Activated CD4-positive, alpha-beta T cell treated with anti-CD3 and anti-CD28 coated beads, Interleukin-2, amount 10 ng/mL, durations not matched to agents 24 days and 14 days (primary cell): Measurements from ENCODE around the gene RIT1. TPM values are rescaled to one million over a fixed set of nuclear protein-coding genes. Genes with fewer than 3 reads are reported as not detected.
"Not testable (repeated sequence)": the region's sequence is repeated elsewhere in the genome, so short reads cannot be mapped to it uniquely, and the experiment has no call there.

Experiments
- DNase-seq: peaks from one replicate; pipeline ENCODE4 v3.0.0; 2022
- H3K27ac Mint-ChIP-seq: one replicate; pipeline ENCODE4 v1.8.0; 2022; ENCODE audit warnings: mild to moderate bottlenecking, mixed read lengths
- H3K27me3 Mint-ChIP-seq: one replicate; pipeline ENCODE4 v1.8.0; 2022; ENCODE audit warnings: mixed read lengths
- H3K36me3 Mint-ChIP-seq: one replicate; pipeline ENCODE4 v1.8.0; 2022; ENCODE audit warnings: low read depth, mild to moderate bottlenecking, mixed read lengths
- H3K4me1 Mint-ChIP-seq: one replicate; pipeline ENCODE4 v1.8.0; 2021; ENCODE audit warnings: mixed read lengths
- H3K4me3 Mint-ChIP-seq: one replicate; pipeline ENCODE4 v1.8.0; 2022; ENCODE audit warnings: mild to moderate bottlenecking, moderate library complexity, mixed read lengths
- H3K9me3 Mint-ChIP-seq: one replicate; pipeline ENCODE4 v1.8.0; 2021; ENCODE audit warnings: mixed read lengths
- intact Hi-C: fragments of 100-400 bp; cut with micrococcal nuclease; formaldehyde crosslinking; loops from one replicate; pipeline ENCODE4 v1.15.1; 2023
- total RNA-seq: library from RNA; stranded (reverse); gene quantifications from 2 replicates; pipeline ENCODE4 v1.2.3, GENCODE V29; 2022

RIT1 gene
- total RNA-seq, 1 donor from 2014 or later = 17.9 TPM

DNA sequence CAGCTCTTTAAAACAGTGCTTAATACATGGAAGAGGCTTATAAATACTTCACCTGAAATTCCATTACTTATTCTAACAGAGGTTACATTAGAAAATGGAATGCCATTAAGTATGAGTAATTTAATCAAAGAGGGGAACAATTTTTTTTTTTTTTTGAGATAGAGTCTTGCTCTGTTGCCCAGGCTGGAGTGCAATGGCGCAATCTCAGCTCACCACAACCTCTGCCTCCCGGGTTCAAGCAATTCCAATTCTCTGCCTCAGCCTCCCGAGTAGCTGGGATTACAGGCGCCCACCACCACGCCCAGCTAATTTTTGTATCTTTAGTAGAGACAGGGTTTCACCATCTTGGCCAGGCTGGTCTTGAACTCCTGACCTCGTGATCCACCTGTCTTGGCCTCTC, 15.5 kb downstream of the RIT1 start:
- DNase-seq, intact Hi-C loops, H3K9me3 Mint-ChIP-seq, H3K27me3 Mint-ChIP-seq, H3K4me3 Mint-ChIP-seq, H3K27ac Mint-ChIP-seq: not testable (repeated sequence)
- Mint-ChIP-seq H3K4me1 (peaks cover 14% of the 10 kb centered on the region), H3K36me3 (peaks cover 31% of the 10 kb centered on the region)

DNA sequence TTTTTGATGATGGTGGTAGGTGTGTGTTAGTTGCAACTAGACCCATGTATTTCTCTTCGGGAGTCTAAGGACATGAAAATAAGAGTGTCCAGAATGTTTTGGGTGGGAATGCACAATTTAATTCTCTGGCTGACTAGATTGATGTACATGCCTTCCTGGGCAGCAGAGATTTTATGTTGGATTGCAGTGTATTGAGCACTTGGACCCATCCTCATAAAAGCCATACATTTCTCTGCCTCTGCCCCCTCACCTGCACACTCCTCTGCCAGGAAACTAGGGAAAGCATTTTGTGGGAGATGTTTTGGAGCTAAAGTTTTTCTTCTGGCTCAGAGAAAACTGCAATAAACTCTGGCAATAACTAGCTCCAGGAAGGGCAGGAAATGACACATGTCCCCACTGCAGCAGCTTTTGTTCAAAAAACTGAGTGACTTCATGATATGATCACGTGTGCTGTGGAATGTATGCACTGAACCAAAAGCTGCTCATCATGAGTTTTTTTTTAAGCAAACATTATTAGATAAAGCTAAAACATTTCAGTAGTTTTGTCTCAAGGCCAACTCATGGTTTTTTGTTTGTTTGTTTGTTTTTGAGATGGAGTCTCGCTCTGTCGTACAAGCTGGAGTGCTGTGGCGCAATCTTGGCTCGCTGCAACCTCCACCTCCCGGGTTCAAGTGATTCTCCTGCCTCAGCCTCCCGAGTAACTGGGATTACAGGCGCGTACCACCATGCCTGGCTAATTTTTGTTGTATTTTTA, 17.6 kb downstream of the RIT1 start:
- H3K9me3 Mint-ChIP-seq = no peaks in the 10 kb centered on the region

DNA sequence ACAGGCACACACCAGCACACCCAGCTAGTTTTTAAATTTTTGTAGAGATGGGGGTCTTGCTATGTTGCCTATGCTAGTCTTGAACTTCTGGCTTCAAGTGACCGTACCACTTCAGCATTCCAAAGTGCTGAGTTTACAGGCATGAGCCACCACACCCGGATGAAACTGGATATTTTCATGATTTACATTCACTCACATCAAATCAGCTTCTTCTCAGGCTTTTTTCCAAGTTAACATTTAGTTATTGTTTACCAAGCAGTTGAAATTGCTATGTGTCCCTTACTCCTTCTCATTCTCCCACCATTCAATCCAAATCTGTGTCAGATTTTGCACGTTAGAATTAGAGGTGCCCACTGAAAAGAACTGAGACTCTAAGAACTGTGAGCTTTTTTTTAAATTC, 18.4 kb downstream of the RIT1 start:
- Mint-ChIP-seq H3K4me1 (peaks cover 12% of the 10 kb centered on the region), H3K27me3 (no peaks in the 10 kb centered on the region), H3K9me3 (no peaks in the 10 kb centered on the region), H3K27ac (peak overlapping the region; percentile 51), H3K36me3 (peaks cover 10% of the 10 kb centered on the region), H3K4me3 (no peak overlapping the region)
- intact Hi-C loops = no loop called here
- DNase-seq = no peak

More for the DNA sequence above, 17.6 kb downstream of the RIT1 start:
- DNase-seq = peak; percentile 80
- H3K4me3 Mint-ChIP-seq = peak overlapping the region; percentile 42
- peaks cover 14% of the 10 kb centered on the region for H3K4me1 Mint-ChIP-seq
- intact Hi-C loops = no loop called here
- H3K27me3 Mint-ChIP-seq = no peaks in the 10 kb centered on the region
- peaks cover 12% of the 10 kb centered on the region for H3K36me3 Mint-ChIP-seq
- peak overlapping the region; percentile 51 for H3K27ac Mint-ChIP-seq

DNA sequence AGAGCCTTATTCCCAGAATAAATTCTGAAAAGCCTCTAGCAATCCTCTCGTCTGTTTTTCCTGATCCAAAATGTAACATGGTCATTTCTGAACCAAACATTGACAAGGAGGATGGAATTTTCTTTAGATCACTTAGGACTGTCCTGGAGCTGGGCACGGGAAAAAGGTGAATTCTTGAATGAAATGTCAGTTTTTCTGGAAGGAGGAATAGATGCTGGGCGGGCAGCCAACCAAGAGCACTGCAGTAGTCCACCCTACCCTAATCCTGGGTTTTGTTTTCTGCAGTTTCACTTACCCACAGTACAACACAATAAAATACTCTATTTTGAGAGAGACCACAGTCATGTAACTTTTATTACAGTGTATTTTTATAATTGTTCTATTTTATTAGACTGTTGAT, 20.9 kb downstream of the RIT1 start:
- Mint-ChIP-seq H3K4me1 (peaks cover 12% of the 10 kb centered on the region), H3K9me3 (no peaks in the 10 kb centered on the region), H3K36me3 (peaks cover 1% of the 10 kb centered on the region), H3K27me3 (no peaks in the 10 kb centered on the region), H3K4me3 (no peak overlapping the region), H3K27ac (no peak overlapping the region)
- no peak for DNase-seq
- intact Hi-C loops = no loop called here

DNA sequence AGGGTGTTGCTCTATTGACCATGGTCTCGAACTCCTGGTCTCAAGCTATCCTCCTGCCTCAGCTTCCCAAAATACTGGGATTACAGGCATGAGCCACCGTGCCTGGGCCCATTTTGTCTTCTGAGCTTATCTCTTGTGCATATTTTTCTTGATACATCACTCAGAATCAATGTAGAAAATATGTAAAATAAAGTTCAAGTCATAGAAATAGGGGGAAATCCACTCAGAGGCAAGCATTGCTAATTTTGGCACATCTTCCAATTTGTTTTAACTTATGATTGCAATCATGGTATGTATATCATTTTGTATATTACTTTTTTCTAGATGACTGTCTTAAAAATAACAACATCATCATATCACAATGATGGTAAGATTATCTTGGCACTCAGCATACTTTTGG, 21.6 kb downstream of the RIT1 start:
- no peak overlapping the region for H3K4me3 Mint-ChIP-seq
- peaks cover 2% of the 10 kb centered on the region for H3K36me3 Mint-ChIP-seq
- DNase-seq = no peak
- H3K4me1 Mint-ChIP-seq = peaks cover 12% of the 10 kb centered on the region
- intact Hi-C loops = no loop called here
- H3K27me3 Mint-ChIP-seq = no peaks in the 10 kb centered on the region
- no peaks in the 10 kb centered on the region for H3K9me3 Mint-ChIP-seq
- H3K27ac Mint-ChIP-seq = no peak overlapping the region

DNA sequence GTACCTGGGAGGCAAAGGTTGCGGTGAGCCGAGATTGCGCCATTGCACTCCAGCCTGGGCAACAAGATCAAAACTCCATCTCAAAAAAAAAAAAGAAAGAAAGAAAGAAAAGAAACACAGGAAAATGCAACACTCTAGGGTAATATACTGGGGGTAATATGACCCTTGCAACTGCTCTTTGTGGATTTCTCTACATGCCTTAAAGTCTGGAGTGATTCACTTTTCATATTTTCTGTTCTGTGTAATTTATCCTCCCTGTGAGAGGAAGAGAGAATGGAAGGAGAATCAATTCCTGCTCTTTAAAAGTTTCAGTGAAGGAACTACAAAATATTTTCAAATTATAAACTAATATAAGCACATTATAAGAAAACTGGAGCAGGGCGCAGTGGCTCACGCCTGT, 22.7 kb downstream of the RIT1 start:
- Mint-ChIP-seq H3K4me3 (no peak overlapping the region), H3K4me1 (peaks cover 8% of the 10 kb centered on the region), H3K27me3 (no peaks in the 10 kb centered on the region), H3K27ac (no peak overlapping the region), H3K9me3 (no peaks in the 10 kb centered on the region), H3K36me3 (peaks cover 5% of the 10 kb centered on the region)
- intact Hi-C loops = no loop called here
- DNase-seq = no peak

DNA sequence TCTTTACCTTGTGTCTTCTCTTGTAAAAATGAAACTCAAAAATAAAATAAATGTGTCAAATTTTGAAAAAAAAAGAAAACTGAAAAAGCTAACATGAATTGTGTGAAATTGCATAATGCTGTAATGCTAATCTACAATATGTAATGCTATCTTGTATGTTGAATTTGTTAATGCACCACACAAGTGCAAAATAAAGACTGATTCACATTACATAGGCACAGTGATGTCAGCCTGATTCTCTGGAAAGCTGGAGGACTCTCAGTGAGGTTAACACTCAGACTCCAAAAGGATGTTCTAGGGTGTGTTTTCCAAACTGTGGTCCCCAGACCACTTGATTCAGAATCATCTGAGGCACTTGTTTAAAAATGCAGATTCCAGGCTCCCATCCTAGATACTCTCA, 26.2 kb downstream of the RIT1 start:
- H3K27ac Mint-ChIP-seq = no peak overlapping the region
- H3K9me3 Mint-ChIP-seq = no peaks in the 10 kb centered on the region
- peaks cover 1% of the 10 kb centered on the region for H3K4me1 Mint-ChIP-seq
- DNase-seq = no peak
- no peaks in the 10 kb centered on the region for H3K27me3 Mint-ChIP-seq
- H3K4me3 Mint-ChIP-seq = no peak overlapping the region
- H3K36me3 Mint-ChIP-seq = peaks cover 9% of the 10 kb centered on the region
- intact Hi-C loops = no loop called here

DNA sequence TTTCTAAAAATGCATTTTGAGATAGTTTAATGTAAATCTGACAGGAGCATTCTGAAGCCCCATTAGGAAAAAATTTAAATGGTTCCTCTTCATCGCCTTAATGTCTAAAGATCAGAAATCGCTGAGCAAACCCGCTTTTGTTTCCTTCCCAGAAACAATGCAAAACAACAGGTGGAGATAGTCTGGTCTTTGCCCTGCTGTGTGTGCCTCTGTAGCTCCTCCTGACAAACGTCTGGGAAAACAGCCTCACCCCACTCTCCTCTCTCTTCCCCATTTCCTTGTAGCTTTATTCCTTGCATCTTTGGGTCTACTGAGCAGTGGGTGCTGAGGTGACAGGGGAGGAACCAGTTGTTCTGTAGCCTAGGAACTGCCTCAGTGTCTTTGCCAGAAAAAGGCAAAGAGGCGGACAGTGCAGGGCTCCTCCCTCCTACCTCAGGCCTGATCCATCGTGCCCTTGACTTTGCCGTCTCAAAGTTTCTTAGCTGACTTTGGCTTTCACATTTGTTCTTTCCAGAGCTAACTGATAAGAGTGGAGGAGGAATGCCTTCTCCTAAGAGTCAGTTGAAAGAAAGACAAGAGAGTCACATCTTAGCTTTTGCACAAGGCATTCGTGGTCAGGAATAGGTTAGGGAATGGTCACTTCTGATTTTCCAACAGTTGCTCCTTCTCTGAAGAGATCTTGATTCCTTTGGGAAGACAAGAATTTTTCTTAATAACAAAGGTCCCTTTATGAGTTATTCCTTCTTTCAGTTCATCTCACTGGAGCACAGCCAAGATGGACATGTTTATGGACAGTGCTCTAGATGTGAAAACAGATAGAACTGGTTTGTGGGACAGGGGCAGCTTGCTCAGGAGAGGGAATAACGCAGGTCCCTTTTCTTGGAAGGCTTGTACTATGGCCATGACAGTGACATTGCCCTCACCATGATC, 26.9 kb downstream of the RIT1 start:
- no peak overlapping the region for H3K4me3 Mint-ChIP-seq
- no peak for DNase-seq
- no peaks in the 10 kb centered on the region for H3K9me3 Mint-ChIP-seq
- H3K36me3 Mint-ChIP-seq = peaks cover 9% of the 10 kb centered on the region
- peaks cover 1% of the 10 kb centered on the region for H3K4me1 Mint-ChIP-seq
- H3K27ac Mint-ChIP-seq = no peak overlapping the region
- H3K27me3 Mint-ChIP-seq = no peaks in the 10 kb centered on the region
- intact Hi-C loops = no loop called here

DNA sequence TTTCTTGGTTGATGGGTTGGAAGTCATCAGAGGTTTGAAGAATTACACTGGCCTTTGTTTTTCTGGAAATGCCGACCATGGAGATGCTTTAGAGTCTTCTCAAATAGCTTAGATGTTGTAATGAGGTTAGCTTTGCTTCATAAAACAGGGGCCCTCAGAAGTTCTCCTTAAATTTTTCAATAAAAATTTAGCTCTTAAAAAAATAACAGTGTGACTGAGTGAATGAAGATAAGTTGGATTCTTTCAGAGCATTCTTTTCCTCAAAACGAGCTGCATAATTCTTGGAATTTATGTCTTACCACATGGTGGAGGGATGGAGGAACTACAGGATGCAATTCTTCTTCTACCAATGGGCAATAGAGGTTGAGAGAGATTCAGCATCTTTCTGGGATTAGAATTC, 28.4 kb downstream of the RIT1 start:
- no peaks in the 10 kb centered on the region for H3K9me3 Mint-ChIP-seq
- no peak overlapping the region for H3K4me3 Mint-ChIP-seq
- H3K4me1 Mint-ChIP-seq = peaks cover 1% of the 10 kb centered on the region
- no peaks in the 10 kb centered on the region for H3K27me3 Mint-ChIP-seq
- H3K36me3 Mint-ChIP-seq = peaks cover 11% of the 10 kb centered on the region
- DNase-seq = no peak
- intact Hi-C loops = no loop called here
- H3K27ac Mint-ChIP-seq = no peak overlapping the region

DNA sequence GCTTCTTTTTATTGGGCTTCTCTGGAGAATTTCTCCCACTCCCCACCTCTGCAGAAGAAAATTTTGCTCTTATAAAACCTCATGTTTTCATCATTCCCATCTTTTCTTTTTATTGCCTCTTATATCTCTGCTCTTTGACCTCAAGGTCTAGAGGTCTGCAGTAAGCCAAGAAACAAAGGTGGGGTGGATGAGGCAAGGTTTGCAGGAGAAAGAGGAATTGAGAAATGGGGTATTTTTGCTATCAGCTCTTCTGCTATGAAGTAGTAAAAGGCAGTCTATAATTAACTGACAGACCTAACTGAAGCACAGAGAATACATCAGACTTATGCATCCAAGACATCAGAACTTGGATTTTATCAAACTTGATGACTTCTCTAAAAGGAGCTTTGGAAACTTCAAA, 28.9 kb downstream of the RIT1 start:
- Mint-ChIP-seq H3K36me3 (peaks cover 11% of the 10 kb centered on the region), H3K9me3 (no peaks in the 10 kb centered on the region), H3K27ac (no peak overlapping the region), H3K4me1 (peaks cover 1% of the 10 kb centered on the region), H3K4me3 (no peak overlapping the region), H3K27me3 (no peaks in the 10 kb centered on the region)
- intact Hi-C loops = no loop called here
- DNase-seq = no peak

DNA sequence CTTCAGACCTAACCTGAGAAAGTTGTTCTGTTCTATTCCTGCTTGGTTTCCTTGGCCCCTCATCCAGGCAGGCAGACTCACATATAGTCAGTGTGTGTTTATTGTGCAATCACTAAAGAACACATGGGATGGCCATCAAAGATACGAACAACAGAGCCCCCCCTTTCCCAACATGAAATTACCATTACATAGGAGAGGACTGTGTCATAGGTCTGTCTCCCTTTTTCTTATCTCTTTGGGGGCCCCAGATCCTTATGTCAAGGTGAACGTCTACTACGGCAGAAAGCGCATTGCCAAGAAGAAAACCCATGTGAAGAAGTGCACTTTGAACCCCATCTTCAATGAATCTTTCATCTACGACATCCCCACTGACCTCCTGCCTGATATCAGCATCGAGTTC, 30.2 kb downstream of the RIT1 start:
- no peaks in the 10 kb centered on the region for H3K27me3 Mint-ChIP-seq
- no peak overlapping the region for H3K4me3 Mint-ChIP-seq
- intact Hi-C loops = no loop called here
- H3K4me1 Mint-ChIP-seq = peaks cover 1% of the 10 kb centered on the region
- DNase-seq = no peak
- H3K36me3 Mint-ChIP-seq = peaks cover 14% of the 10 kb centered on the region
- H3K9me3 Mint-ChIP-seq = no peaks in the 10 kb centered on the region
- H3K27ac Mint-ChIP-seq = no peak overlapping the region

DNA sequence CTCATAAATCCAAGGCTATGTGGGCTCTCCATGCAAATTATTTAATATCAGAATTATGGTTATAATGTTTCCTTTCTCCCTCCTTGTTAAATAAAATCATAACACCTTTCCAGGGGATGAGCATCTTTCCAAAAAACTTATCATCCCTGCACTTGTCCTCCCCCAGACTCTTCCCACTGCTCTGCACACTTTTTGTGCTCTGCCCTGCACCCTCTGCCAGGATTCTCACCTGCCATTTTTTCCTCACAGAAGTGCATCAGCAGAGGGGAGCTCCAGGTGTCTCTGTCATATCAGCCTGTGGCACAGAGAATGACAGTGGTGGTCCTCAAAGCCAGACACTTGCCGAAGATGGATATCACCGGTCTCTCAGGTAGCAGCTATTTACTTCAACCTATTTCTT, 30.9 kb downstream of the RIT1 start:
- Mint-ChIP-seq H3K27me3 (no peaks in the 10 kb centered on the region), H3K4me3 (no peak overlapping the region), H3K36me3 (peaks cover 12% of the 10 kb centered on the region), H3K4me1 (peaks cover 1% of the 10 kb centered on the region), H3K9me3 (no peaks in the 10 kb centered on the region), H3K27ac (no peak overlapping the region)
- no peak for DNase-seq
- intact Hi-C loops = no loop called here

DNA sequence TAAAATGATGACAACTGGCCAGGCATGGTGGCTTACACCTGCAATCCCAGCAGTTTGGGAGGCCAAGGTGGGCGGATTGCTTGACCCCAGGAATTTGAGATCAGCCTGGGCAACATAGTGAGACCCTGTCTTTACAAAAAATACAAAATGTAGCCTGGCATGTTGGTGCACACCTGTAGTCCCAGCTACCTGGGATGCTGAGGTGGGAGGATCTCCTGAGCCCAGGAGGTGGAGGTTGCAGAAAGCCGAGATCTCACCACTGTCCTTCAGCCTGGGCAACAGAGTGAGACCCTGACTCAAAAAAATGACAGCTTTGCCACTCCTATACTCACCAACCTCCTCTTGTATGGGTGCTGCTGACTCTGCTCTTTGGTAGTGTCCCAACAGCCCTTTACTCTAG, 33.2 kb downstream of the RIT1 start:
- H3K9me3 Mint-ChIP-seq = no peaks in the 10 kb centered on the region
- no peak for DNase-seq
- H3K4me1 Mint-ChIP-seq = no peaks in the 10 kb centered on the region
- H3K27me3 Mint-ChIP-seq = no peaks in the 10 kb centered on the region
- intact Hi-C loops = no loop called here
- H3K36me3 Mint-ChIP-seq = peaks cover 10% of the 10 kb centered on the region
- H3K27ac Mint-ChIP-seq = no peak overlapping the region
- no peak overlapping the region for H3K4me3 Mint-ChIP-seq

DNA sequence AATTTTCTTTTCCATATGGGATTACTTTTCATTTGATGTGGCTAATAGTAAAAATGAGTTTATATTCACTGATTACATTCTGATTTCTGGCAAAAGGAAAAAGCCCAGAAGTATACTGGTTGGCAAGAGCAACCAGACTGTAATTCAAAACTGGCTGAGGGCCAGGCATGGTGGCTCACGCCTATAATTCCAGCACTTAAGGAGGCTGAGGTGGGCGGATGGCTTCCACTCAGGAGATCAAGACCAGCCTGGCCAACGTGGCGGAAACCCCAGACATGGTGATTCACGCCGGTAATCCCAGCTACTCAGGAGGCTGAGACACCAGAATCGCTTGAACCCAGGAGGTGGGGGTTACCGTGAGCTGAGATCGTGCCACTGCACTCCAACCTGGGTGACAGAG, 37.3 kb downstream of the RIT1 start:
- intact Hi-C loops = no loop called here
- H3K9me3 Mint-ChIP-seq = no peaks in the 10 kb centered on the region
- no peak for DNase-seq
- no peaks in the 10 kb centered on the region for H3K4me1 Mint-ChIP-seq
- no peak overlapping the region for H3K4me3 Mint-ChIP-seq
- H3K36me3 Mint-ChIP-seq = peaks cover 10% of the 10 kb centered on the region
- no peak overlapping the region for H3K27ac Mint-ChIP-seq
- no peaks in the 10 kb centered on the region for H3K27me3 Mint-ChIP-seq
